ENCODE data around the gene DDO.
"Not testable (repeated sequence)": the region's sequence is repeated elsewhere in the genome, so short reads cannot be mapped to it uniquely, and the experiment has no call there.

Gene DDO, protein sequence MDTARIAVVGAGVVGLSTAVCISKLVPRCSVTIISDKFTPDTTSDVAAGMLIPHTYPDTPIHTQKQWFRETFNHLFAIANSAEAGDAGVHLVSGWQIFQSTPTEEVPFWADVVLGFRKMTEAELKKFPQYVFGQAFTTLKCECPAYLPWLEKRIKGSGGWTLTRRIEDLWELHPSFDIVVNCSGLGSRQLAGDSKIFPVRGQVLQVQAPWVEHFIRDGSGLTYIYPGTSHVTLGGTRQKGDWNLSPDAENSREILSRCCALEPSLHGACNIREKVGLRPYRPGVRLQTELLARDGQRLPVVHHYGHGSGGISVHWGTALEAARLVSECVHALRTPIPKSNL

DNA sequence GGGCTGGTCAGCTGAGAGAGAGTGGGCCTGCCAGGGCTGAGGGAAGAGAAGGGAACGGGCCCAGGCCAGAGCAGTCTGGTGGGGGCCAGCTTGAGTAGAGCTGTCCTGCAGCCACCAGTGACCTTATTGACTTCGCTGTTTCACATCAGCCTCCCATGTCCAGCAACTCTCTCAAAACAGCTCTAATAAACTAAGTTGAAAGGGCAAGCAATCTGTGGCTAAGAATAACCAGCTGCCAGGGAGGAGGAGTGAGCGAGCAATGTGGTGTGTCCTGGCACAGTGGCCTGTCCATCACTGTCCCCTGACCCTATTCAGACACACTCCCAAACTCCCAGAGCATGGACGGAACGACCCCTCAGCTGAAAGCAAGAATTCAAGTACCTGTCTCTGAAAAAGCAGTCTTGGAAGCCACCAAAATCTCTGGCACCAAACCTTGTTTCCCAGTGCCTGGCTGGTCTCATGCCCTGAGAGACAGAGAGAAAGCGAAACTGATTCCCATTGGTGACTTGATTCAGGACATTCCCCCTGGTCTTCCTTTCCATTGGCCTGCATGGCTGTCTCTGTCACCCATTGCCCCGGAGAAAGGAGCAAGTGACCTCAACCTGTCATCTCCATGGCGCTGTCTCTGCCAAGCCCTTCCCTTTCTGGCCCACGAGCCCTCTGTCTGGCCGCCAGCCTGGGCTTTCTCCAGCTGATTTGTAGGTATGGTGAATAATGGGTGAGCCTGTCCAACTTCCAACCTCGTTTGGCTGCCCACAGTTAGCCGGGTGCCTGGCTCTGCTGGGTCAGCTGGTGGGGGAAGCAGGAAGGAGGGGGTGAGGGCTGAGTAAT is at the start of gene DDO:
Gene DDO (minus strand): TSS at position 490 of the 831 bp plus-strand sequence. CDS start 2,113 bp downstream, outside the sequence.
- DNase-seq, result no peak

GRCh38 chr6:110462884-110463481 is 47.6 kb upstream of the DDO start:
- DNase-seq, result no peak

- no peak for DNase-seq
These were observed 46.0 kb upstream of the DDO start for GRCh38 chr6:110461376-110461775.

- no peak for DNase-seq
These were observed 43.8 kb upstream of the DDO start for GRCh38 chr6:110459137-110459536.

GRCh38 chr6:110458476-110458875 is 43.1 kb upstream of the DDO start:
- no peak for DNase-seq

GRCh38 chr6:110457567-110458175 is 42.3 kb upstream of the DDO start:
- DNase-seq, result not testable (repeated sequence)

DNA sequence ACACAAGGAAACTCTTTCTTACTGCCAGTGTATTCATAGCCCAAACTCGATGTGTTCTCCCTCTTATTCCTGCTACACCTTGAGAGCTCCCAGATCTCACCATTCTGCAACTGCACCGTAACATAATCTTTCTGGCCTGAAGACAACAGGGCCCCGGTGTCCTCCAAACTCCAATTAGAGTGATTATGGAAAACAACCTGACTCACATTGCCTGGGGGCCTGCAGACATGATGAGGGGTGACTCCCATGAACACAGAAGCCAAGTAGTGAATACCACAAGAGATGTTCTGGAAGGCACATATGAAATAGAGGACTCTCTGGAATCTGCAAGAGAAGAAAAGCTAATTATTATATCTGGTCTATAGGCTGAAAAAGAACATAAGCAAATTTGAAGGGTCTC is 41.3 kb upstream of the DDO start:
- DNase-seq, result no peak

GRCh38 chr6:110449541-110449895 is 34.1 kb upstream of the DDO start:
- DNase-seq, result no peak

GRCh38 chr6:110448846-110449540 is 33.6 kb upstream of the DDO start:
- DNase-seq, result no peak

DNA sequence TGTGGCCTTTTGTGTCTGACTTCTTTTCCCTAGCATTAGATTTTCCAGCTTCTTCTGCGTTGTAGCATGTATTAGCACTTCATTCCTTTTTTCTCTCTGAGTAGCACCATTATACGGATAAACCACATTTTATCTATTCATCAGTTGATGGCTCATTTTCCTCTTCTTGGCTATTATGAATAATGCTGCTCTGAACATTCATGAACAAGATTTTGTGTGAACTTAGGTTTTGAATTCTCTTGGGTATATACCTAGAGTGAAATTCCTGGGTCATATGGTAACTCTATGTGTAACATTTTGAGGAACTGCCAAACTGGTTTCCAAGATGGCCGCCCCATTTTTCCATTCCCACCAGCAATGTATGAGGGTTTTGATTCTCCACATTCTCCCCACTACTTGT is 32.4 kb upstream of the DDO start:
- no peak for DNase-seq

DNA sequence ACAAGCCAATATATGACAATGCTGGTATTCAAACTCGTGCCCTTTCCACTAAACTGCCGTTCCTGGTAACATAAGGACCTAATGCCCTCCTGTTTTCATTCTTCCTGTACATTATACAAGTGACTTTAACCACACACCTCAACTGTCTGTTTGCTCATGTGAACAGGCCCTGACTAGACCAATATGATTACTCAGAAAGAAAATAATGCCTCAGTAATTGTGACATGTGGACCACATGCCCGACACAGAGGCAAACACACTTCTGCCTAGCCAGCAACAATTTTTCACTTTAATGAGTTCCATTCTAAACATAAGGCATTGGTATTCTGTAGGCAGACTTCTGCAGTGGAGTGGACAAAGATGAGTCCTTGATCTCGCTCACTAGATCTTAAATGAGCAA is 31.0 kb upstream of the DDO start:
- DNase-seq, result no peak

DNA sequence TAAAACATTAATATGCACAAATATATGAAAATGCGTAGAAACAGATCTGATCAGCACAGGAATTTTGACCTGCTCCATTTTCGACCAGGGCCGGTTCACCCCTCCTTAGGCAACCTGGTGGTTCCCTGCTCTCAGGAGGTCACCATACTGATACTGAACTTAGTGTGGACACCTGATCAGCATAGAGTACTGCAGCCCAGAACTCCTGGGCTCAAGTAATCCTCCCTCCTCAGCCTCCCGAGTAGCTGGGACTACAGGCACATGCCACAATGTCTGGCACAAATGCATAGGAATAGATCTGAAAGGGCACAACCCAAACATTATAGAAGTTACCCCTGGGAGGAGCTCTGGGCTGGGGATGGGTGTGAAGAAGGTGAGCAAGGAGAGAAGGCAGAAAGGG is 24.7 kb upstream of the DDO start:
- DNase-seq, result no peak

DNA sequence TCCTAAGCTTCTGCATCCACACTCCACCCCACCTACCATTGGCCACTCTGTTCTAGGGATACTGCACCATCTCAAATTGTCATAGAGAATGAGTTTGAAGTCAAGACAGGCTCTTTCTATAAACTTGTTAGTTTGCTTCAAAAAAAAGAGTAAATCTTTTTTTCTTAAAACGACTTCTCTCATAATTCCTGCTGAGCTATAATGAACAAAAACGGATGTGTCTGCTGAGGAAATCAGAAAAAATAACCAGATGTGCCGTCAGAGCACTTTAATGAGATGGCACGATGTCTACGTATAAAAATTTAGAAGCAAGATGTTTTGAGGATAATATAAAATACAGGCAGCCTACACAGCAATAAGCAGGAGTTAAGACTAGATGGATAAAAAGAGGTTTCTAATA is 24.0 kb upstream of the DDO start:
- no peak for DNase-seq

DNA sequence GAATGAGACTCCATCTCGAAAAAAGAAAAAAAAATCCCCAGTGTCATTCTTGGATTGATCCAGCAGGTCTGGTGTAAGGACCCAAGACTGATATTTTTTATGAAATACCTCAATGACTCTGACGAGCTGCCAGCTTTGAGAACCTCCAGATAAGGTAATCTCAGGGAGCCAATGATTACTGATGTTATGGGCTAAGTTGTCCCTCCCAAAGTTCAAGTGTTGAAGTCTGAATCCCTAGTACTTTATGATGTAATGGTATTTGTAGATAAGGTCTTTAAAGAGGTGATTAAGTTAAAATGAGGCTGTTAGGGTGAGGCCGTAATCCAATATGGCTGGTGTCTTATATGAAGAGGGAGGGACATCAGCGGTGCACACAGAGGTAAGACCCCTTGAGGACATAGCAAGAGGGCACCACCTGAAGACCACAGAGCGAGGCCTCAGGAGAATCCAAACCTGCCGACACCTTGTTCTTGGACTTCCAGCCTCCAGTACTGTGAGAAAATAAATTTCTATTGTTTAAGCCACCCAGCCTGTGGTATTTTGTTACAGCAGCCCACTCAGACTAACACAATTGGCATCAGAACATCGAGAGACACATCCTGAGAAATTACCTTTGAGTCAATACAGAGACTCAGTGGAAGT is 19.7 kb upstream of the DDO start:
- DNase-seq, result no peak

GRCh38 chr6:110432285-110432900 is 17.0 kb upstream of the DDO start:
- DNase-seq, result no peak

DNA sequence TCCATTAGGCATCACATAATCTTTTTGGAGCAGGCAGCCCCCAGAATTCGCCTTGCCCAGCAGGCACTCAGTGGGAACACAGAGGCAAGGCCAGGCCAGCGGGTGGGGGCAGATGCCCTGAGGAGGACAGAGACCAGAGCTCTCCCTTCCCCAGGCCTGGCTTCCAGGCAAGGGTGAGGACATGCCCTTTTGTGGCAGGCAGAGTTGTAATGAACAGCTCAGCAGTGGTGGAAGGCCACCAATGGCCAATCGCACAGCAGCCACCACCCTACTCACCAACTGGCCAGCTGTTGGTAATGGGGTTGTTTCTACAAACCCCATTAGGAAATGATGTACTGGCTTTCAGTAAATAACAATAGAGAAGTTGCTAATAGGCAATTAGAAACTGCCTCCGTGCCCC is 15.4 kb upstream of the DDO start:
- DNase-seq, result no peak

- DNase-seq, result no peak
These were observed 14.9 kb upstream of the DDO start for GRCh38 chr6:110430236-110430635.

DNA sequence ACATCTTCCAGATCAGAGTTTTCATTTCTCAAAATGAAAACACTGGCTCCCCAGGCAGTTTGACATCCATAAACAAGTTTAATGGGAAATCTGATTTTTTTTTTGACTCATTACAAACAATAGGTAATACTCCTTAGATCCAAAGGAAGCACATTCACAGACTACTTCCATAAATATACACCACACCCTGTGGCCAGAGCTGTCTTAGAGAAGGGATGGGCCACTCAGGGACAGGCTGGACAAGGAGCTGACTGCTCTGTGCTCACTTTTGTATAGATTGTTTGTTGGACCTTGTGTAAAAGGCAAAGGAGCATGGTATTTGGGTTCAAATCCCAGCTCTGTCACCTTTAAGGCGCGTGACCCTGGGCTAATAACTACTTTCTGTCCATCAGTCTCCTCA is 12.8 kb upstream of the DDO start:
- DNase-seq, result no peak

- no peak for DNase-seq
These were observed 10.4 kb upstream of the DDO start for GRCh38 chr6:110425816-110426215.

DNA sequence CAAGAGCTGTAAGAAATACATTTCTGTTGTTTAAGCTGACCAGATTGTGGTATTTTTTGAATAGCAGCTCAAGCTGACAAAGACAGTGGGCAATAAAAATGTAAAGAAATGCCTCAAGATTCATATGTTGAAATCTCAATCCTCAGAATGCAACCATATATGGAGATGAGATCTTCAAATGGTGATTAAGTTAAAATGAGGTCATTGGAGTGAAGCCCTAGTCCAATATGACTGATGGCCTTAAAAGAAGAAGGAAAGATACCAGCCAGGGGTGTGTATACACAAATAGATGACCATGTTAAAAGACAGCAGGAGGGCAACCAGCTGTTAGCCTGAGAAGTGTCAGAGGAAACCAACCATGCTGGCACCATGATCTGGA is 7.1 kb upstream of the DDO start:
- DNase-seq, result no peak

- DNase-seq, result no peak
These were observed 6.5 kb upstream of the DDO start for GRCh38 chr6:110421749-110422443.

Data from eye (tissue), 1 donor.